Progenitor cell of endocrine pancreas (in vitro differentiated cells): ENCODE data around the gene EGFL8. TPM values are rescaled to one million over a fixed set of nuclear protein-coding genes. Genes with fewer than 3 reads are reported as not detected.

Experiments
- DNase-seq: peaks from one replicate; pipeline ENCODE4 v3.0.0; 2021; ENCODE audit warnings: low spot score; ENCODE audit not compliant: unreplicated experiment
- H3K27ac Mint-ChIP-seq: 2 replicates; pipeline ENCODE4 v1.8.0; 2021; ENCODE audit warnings: mild to moderate bottlenecking, moderate library complexity, mixed read lengths
- H3K27me3 Mint-ChIP-seq: 2 replicates; pipeline ENCODE4 v1.8.0; 2021; ENCODE audit warnings: mixed read lengths
- H3K36me3 Mint-ChIP-seq: 2 replicates; pipeline ENCODE4 v1.8.0; 2022; ENCODE audit warnings: mixed read lengths; ENCODE audit not compliant: insufficient read depth
- H3K4me1 Mint-ChIP-seq: 2 replicates; pipeline ENCODE4 v1.8.0; 2021; ENCODE audit warnings: low read depth, mixed read lengths
- H3K4me3 Mint-ChIP-seq: 2 replicates; pipeline ENCODE4 v1.8.0; 2021; ENCODE audit warnings: low read depth, mild to moderate bottlenecking, moderate library complexity, mixed read lengths
- H3K9me3 Mint-ChIP-seq: 2 replicates; pipeline ENCODE4 v1.8.0; 2021; ENCODE audit warnings: low read depth, mixed read lengths
- total RNA-seq: library from RNA; stranded (reverse); gene quantifications from 2 replicates; pipeline ENCODE4 v1.2.1, GENCODE V29; 2021
- TF ChIP-seq, protein P1 (sequence below): fragments of 200-600 bp; sonication (generic); IDR thresholded peaks from one replicate; pipeline ENCODE4 v1.5.0; 2021; ENCODE audit warnings: antibody characterized with exemption, mild to moderate bottlenecking; ENCODE audit not compliant: unreplicated experiment

The EGFL8 gene
- total RNA-seq, 1 donor from 2014 or later = 83.1 TPM

DNA sequence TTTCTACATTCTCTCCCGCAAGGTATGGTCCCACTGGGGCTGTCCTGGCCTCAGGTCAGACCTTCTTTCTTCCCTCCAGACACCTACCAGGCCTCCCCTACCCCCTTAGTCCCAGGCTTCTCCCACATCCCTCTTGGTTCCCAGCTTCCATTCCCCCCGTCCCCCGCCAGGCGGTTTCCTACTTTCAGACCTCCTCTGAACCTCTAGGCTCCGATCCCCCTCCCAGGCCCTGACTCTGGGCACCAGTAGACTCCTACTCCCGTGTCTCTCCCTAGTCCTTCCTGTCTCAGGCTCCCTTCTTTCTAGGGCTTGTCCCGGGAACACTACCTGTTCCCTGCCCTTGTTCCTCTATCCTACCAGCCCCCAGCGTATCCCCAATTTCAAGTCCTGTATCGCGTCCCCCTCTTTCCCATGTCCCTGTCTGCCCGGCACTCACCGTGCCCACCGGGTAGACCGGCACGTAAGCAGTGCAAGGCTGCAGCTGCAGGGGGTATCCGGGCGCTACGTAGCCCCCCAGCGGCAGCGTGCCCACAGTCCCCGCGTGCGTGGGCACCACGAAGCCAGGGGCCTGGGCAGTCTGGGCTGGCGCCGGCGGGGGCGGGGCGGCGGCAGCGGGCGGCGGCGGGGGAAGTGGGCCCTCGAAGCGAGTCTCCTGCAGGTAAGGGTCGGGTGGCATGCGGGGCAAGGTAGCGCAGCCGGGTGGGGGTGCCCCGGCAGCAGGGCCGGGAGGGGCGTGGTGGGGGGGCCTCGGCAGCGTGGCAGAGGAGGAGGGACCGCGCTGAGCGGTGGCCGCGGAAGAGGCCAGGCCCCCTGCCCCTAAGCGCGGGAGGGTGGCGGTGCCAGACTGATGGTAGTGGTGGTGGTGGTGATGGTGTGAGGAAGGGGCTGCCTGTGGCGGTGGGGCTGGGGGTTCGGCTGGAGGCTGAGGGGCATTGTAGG is 14.2 kb upstream of the EGFL8 start:
- Mint-ChIP-seq H3K36me3 (peaks cover 4% of the 10 kb centered on the region), H3K4me3 (no peak overlapping the region), H3K27me3 (peaks cover 13% of the 10 kb centered on the region), H3K27ac (no peak overlapping the region), H3K9me3 (no peaks in the 10 kb centered on the region), H3K4me1 (peaks cover 30% of the 10 kb centered on the region)
- no peak for DNase-seq
- TF ChIP-seq, protein P1, sequence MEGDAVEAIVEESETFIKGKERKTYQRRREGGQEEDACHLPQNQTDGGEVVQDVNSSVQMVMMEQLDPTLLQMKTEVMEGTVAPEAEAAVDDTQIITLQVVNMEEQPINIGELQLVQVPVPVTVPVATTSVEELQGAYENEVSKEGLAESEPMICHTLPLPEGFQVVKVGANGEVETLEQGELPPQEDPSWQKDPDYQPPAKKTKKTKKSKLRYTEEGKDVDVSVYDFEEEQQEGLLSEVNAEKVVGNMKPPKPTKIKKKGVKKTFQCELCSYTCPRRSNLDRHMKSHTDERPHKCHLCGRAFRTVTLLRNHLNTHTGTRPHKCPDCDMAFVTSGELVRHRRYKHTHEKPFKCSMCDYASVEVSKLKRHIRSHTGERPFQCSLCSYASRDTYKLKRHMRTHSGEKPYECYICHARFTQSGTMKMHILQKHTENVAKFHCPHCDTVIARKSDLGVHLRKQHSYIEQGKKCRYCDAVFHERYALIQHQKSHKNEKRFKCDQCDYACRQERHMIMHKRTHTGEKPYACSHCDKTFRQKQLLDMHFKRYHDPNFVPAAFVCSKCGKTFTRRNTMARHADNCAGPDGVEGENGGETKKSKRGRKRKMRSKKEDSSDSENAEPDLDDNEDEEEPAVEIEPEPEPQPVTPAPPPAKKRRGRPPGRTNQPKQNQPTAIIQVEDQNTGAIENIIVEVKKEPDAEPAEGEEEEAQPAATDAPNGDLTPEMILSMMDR = no peak

DNA sequence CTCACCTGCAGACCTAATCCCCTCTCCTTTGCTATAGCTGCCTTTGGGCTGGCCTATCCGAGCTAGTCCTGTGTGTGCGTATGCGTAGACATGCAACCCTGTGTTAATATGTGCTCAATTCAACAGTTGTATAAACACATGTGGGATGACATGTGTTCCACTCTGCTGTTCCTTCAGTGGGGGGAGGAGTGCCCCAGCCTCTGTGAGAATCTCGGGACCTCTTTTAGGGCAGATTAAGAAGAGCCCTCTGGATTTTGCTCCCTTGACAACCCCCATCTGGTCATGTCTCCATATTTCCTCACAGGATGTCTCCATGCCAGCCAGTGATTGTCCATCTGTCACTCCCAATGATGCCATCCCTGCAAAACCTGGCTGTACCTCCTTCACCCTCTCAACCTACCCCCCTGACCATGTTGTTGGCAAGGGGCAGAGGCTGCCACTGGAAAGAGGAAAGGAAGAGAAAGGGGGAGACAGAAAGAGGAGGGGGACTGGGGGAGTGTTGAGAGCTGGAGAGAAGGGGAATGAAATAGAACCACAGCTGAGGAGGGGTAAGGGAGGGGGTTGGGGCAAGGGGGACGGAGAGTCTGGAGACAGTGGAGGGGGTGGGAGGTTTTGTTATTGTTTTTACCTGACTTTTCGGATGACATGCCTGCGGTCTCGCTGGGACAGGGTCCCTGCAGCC is 13.1 kb upstream of the EGFL8 start:
- TF ChIP-seq, protein P1 = no peak
- H3K4me1 Mint-ChIP-seq = peaks cover 32% of the 10 kb centered on the region
- no peaks in the 10 kb centered on the region for H3K9me3 Mint-ChIP-seq
- H3K36me3 Mint-ChIP-seq = peaks cover 6% of the 10 kb centered on the region
- peaks cover 13% of the 10 kb centered on the region for H3K27me3 Mint-ChIP-seq
- peak overlapping the region; percentile 33 for H3K4me3 Mint-ChIP-seq
- H3K27ac Mint-ChIP-seq = peak overlapping the region; percentile 73
- no peak for DNase-seq

DNA sequence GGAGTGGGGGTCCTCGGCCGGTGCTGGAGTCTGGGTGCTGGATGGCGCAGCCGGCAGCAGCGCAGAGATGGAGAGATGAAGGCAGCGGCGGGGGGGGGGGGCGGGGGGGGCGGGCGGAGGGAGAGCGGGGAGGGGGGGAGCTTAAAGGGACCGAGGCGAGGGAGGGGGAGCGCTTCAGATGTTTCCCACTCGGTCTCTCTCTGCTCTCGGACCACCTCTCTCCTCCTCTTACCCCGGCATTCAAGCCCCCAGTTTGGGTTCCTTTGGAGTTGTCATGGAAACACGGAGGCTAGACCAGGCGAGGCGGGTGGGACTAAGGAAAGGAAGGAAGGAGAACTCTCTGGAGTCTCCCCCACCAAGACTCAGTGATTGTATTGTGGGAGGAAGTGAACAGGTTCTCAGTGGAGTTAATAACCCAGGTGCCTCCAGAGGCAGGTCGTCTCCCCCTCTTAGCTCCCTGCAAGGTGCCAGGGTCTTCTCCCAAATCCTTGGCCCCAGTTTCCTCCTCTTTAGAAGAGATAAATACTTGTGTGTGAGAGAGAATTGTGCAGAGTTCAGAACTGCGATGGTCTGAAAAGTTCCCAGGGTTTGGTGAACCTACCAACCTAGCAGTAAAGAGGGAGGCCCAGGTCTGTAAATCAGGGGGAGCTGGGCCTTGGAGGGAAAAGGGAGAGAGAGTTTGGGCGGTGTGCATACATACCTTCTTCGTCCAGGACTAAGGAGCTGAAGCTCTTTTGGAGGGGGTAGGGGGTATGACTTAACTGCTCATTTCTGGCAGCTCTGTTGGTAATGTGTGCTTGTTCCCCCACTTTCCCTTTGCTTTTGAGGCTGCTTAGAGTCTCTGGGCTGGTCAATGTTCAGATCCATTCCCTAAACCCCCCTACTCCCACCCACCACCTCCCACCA is 12.3 kb upstream of the EGFL8 start, which contains the start of gene PRRT1:
PRRT1 (minus strand) TSS at position 77 of the 906 bp plus-strand sequence. CDS start 112 bp downstream, outside the sequence.
- H3K4me3 Mint-ChIP-seq = peak within 1 kb of the TSS; percentile 99
- H3K36me3 Mint-ChIP-seq = peaks cover 6% of the 10 kb centered on the region

DNA sequence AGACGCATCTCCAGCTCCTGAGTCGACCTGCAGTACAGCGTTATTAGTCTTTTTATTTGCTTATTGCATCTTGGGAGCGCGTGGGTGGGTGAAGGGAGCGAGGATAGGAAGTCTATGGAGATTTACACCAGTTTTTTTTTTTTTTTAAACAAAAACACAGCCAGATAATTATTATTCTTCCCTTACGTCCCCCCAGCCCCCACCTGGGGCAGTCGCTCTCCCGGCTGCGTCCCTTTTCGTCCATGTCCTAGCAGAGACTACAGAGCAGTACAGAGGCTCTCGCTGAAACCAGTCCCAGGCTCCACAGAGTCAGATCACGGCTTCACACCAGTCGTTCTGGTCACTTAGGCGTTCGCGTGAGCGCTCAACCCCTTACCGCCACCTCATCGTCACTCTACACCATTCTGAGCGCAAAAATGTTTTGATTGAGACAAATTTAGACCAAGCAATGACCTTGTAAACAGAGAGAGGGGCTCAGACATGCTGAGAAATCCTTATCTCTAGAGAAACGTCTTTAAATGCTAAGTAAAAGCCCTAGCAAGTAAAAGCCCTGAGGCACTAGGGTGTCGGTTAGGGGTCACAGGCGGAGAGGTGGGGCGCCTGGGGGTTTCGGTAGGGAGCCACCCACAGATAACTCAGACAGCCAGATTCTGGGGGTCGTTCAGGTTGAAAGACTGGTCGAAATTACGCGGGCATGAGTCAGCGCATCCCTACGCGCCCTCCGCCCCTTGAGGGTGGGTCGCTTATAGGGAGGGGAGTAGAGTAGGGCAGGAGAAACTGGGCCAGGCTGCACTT is 11.4 kb upstream of the EGFL8 start:
- H3K4me3 Mint-ChIP-seq = peak overlapping the region; percentile 99
- peaks cover 12% of the 10 kb centered on the region for H3K36me3 Mint-ChIP-seq
- H3K9me3 Mint-ChIP-seq = no peaks in the 10 kb centered on the region
- H3K4me1 Mint-ChIP-seq = peaks cover 26% of the 10 kb centered on the region
- peaks cover 13% of the 10 kb centered on the region for H3K27me3 Mint-ChIP-seq
- peak overlapping the region; percentile 98 for H3K27ac Mint-ChIP-seq
- TF ChIP-seq, protein P1 = no peak
- peak; percentile 21 for DNase-seq

More for the DNA sequence above, 12.3 kb upstream of the EGFL8 start, which contains the start of gene PRRT1:
- H3K27ac Mint-ChIP-seq = peak within 1 kb of the TSS; percentile 98
- no peaks in the 10 kb centered on the region for H3K9me3 Mint-ChIP-seq
- TF ChIP-seq, protein P1 = no peak
- peaks cover 13% of the 10 kb centered on the region for H3K27me3 Mint-ChIP-seq
- H3K4me1 Mint-ChIP-seq = peaks cover 26% of the 10 kb centered on the region
- DNase-seq = no peak
